Glomerular visceral epithelial cell (primary cell): ENCODE measurements around the gene ICA1.

Experiments used
- DNase-seq: peaks from one replicate; pipeline ENCODE4 v3.0.0-alpha.2; 2016; ENCODE audit errors: extremely low spot score

Gene ICA1

DNA sequence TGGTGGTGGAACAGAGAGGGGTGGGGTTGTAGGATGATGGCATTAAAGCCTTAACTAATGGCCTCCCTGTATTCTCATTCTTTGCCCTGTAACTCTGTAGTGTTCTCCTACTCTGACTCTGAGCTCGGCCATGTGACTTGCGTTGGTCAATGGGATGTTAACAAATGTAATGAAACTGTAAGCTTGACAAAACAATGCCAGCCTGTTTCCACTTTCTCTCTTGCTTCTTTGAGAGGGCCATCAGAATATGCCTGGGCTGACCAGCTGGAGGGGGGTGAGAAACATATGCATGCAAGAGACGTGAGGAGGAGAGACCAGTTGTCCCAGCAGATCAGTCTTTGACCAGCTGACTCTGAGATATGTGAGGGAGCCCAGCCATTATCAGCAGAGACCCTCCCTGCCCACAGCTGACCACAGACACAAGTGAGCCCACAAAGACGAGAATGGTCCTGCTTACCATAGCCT, 100.6 kb downstream of the ICA1 start:
- DNase-seq = no peak

DNA sequence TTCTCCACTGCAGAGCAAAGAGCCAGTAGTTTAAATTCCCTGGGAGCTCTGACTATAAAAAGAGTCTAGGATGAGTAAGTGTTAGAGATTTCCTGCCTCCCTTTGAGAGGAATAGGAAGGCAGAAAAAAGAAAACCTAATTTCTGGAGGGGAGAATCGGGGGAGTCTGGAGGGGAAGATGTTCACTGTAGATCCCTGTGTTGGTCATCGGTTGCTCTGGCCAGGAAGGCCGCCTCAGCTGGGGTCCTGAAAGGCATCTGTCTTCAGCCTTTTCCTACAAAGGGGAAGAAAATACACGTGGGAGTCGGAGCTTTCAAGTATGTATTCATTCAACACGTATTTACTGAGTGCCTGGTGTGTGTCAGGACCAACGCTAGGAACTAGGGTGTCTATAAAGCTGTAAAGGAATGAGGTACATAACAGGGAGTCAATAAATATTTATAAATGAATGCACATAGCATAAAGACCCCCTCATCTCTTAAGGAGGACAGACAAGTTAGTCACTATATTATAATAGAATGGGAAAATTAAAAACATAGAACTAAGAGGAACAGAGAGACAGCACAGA, 101.1 kb downstream of the ICA1 start:
- DNase-seq = no peak

GRCh38 chr7:8160250-8160649, 101.7 kb downstream of the ICA1 start:
- no peak for DNase-seq

- DNase-seq = no peak
Observed at GRCh38 chr7:8159595-8159994, 102.4 kb downstream of the ICA1 start.

- DNase-seq = no peak
Observed at GRCh38 chr7:8157296-8157695, 104.7 kb downstream of the ICA1 start.

GRCh38 chr7:8155836-8156235, 106.1 kb downstream of the ICA1 start:
- no peak for DNase-seq

DNA sequence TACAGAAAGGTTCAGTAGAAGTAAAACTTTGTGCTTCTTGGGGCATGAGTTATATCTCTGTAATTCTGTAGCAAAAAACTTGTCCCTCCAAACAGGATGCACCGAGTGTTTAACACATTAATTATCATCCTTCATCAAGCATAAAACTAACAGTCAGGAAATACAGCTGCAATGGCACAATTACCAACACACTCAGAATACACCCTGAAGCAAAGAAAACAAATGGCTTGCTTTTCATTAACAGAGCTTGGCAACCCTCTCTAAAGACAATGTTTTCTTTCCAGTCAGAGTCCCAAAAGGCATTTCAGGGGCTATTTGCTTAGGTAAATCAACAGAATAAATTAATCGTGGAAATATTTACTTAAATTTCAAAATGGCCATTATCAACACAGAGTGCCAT, 107.7 kb downstream of the ICA1 start:
- no peak for DNase-seq

DNA sequence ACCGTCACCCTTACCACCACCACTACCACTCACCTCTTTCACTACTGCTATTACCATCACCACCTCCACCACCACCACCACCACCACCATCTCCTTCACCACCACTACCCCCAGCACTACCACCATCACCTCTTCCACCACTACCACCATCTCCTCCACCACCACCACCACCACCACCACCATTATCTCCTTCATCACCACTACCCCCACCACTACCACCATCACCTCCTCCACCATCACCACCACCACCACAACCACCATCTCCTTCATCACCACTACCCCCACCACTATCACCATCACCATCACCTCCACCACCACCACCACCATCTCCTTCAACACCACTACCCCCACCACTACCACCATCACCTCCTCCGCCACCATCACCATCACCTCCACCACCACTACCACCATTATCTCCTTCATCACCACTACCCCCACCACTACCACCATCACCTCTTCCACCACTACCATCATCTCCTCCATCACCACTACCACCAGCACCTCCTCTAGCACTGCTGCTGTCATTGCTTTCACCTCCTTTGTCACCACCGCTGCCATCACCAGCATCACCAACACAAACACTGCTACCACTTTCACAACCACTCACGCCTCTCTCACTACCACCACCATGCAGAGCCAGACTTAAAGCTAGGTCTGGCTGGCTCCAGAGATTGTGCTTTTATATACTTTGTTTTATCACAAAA, 109.3 kb downstream of the ICA1 start:
- DNase-seq = no peak

DNA sequence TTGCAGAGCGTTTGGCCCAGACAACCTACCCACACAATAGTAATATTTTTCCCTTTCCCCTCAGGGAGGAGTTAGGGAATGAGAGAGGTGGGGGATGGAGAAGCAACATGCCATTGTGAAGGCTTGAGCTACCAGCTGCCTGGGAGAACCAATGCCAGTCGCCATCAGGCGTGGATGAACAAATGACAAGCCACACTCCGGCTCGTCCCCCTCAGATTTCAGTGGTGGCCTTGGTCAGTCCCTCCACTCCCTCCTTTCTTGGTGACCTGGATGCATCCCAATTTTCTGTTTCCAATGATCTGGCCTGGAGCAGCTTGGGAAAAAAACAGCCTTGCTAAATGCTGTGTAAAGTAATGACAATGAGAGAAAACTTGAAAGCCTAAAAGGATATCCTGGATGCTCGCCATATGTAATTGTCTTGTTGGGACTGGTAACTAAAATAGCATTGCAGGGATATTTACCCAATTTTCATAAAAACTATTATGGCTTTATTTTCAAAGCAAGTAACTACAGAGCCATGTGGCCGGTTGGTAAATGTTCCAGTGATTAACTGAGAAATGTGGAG, 110.7 kb downstream of the ICA1 start:
- DNase-seq = no peak

DNA sequence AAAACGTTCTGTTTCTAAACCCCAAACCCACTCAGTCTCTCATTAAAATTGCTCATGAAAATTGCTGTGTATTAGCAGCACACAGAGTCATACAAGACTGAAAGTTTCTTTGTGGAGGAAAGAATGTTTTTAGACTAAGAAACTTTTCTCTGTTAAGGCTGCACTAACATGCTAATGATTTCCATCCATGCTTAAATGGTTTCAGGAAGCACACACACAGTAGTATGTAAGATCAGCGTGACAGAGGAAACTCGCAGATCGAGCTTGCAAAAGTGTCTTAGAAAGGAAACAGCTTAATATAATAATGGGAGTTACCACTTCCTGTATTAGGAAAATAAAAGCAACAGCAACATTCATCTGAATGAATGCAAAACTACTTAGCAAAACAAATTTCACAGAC, 112.7 kb downstream of the ICA1 start:
- DNase-seq = no peak

GRCh38 chr7:8147760-8148463, 114.1 kb downstream of the ICA1 start:
- DNase-seq = no peak

GRCh38 chr7:8146788-8147413, 115.1 kb downstream of the ICA1 start:
- DNase-seq = no peak

DNA sequence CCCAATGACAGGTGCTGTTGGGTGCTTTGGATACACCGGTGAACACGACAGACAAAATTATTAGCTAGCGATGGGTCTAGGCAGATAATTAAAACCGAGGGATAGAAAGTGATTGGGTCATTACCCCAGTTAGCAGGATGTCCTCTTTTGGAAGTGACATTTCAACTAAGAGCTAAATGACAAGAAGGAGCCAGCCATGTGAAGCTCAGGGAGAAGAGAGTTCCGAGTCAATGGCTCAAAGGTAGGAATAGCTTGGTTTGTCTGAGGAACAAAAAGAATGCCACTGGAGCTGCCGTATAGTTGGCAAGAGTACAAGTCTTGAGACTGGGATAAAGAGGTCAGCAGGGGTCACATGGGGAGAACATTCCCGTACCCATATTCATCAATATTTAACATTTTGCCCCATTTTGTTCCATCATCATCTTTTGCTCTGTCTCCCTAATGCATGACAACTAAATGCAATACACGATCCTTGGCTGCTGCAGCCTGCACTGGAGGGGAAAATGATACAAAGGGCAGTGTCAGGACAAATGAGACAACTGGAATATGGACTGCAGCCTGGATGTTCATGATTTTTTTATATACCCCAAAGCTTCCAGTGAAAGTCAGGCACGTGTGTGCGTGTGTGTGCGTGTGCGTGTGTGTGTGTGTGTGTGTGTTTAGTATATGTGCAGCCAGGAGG, 115.7 kb downstream of the ICA1 start:
- DNase-seq = no peak

GRCh38 chr7:8144856-8145255, 117.1 kb downstream of the ICA1 start:
- no peak for DNase-seq

GRCh38 chr7:8143151-8143874, 118.7 kb downstream of the ICA1 start:
- DNase-seq = no peak

DNA sequence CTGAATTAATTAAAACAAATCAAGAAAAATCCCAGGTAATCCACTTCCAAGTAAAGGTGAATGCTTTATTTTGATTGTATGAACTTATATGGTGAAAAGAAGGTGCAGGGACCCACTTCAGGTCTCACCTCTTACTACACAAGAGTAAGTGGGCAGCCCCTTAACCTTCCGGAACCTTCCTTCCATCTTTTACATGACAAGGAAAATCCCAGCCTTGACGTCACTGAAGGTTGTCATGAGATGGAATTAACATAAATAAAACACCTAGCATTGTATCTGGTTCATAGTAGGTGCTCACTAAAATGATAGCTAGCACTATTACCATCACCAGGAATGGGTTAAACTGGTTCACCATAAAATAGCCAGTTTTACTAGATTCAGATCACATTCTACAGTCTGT, 119.5 kb downstream of the ICA1 start:
- DNase-seq = no peak

DNA sequence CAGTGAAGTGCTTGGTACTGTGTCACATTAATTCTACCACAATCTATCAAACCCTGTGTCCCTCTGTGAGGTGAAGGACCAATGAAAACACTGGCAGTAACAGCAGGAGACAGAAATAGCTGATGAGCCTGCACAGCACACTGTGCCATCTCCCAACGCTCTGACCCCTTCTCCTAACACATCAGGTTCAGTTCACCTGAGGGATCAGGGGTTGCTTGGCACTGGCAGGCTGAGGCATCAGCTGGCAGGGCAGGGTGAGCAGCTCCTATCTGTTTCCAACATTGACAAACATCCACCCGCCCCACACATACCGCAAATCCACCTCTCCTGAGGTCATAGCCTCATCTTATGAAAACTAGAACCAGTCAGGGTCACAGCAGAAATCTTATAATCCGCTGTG, 120.9 kb downstream of the ICA1 start:
- DNase-seq = no peak

DNA sequence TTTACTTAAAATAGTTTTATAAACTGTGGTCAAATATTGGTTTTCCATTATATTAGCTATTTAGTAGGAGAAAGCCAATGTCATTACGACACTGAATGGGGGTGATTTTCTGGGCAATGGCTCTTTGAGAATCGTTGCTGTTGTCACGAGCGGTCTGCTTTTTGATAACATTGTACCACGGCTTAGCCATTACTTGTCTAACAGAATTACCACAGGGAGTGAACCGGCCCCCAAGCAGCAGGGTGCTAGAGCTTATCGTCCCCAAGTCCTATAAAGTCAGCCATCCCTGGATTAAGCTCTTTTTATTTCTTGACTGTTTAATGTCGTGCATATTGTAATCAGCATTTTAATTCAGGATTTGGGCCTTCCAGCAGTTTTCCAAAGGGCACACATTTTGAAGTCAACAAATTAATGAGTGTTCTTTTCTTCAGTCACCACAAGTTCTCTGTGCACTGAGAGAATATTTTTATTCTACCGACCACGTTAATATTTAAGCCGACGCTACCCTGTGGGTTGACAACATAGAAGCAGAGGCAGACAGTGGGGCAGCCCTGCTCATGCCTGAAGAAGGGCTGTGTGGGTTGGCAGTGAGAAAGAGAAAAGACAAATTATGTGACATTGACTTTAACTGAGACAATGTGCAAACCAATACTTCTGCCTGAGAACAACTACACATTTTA, 125.8 kb downstream of the ICA1 start:
- peak; percentile 19 for DNase-seq

DNA sequence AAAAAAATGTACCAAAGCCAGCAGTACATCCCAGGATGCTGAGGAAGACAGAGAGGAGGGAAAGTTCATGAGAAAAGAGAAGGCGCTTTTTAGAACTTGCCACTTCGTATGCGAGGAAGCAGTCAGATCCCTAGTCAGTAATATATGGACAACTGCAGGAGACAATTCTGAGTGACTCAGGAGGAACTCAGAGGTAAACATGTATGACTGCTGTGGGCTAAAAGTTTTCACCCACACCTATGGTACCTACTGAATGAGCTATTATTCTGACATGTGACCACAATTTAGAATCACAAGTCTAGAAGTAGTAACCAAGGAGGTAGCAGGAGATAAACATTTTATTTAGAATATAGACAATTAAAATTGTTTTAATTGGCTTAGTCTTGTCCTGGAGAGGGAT, 126.5 kb downstream of the ICA1 start:
- DNase-seq = no peak

- peak; percentile 77 for DNase-seq
Observed at GRCh38 chr7:8134089-8134733, 127.8 kb downstream of the ICA1 start.
